Measurements from ENCODE around the gene CELF5.

The CELF5 gene

DNA sequence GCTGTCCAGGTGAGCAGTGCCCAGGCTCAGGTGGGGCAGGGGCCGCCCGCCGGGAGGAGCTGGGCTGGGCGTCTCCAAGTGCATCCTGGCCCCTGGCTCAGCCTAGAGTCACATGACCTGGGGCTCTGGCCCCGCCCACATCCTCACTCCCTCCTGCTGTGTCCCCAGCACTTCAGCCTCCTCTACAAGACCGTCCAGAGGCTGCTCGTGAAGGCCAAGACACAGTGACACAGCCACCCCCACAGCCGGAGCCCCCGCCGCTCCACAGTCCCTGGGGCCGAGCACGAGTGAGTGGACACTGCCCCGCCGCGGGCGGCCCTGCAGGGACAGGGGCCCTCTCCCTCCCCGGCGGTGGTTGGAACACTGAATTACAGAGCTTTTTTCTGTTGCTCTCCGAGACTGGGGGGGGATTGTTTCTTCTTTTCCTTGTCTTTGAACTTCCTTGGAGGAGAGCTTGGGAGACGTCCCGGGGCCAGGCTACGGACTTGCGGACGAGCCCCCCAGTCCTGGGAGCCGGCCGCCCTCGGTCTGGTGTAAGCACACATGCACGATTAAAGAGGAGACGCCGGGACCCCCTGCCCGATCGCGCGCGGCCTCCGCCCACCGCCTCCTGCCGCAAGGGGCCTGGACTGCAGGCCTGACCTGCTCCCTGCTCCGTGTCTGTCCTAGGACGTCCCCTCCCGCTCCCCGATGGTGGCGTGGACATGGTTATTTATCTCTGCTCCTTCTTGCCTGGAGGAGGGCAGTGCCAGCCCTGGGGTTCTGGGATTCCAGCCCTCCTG, 16.8 kb upstream of the CELF5 start:
- no peaks in the 10 kb centered on the region for H3K79me2 ChIP-seq (ENCODE audit: insufficient read depth, low read length)
- no peak overlapping the region for H3K4me2 ChIP-seq (ENCODE audit: low read length)
- no peak overlapping the region for H3K27ac ChIP-seq (ENCODE audit: low read depth, low read length, poor library complexity, severe bottlenecking)
- H3K9me2 ChIP-seq (ENCODE audit: low read depth, low read length): no peaks in the 10 kb centered on the region
- no peaks in the 10 kb centered on the region for H3K27me3 ChIP-seq (ENCODE audit: insufficient read depth, low read length)
- H4K20me1 ChIP-seq (ENCODE audit: insufficient read depth, low read length): no peaks in the 10 kb centered on the region
- H3K9ac ChIP-seq (ENCODE audit: low read length): no peak overlapping the region
- H3K36me3 ChIP-seq (ENCODE audit: insufficient read depth, low read length): peaks cover 37% of the 10 kb centered on the region
- H3F3A ChIP-seq (ENCODE audit: insufficient read depth, low read length): no peaks in the 10 kb centered on the region
- no peak overlapping the region for H3K4me3 ChIP-seq (ENCODE audit: low read depth, low read length, poor library complexity, severe bottlenecking)
- H2AFZ ChIP-seq (ENCODE audit: low read length): no peak overlapping the region
- H3K9me3 ChIP-seq (ENCODE audit: low read length): no peaks in the 10 kb centered on the region
- no peaks in the 10 kb centered on the region for H3K4me1 ChIP-seq (ENCODE audit: insufficient read depth, low read length, severe bottlenecking)
- TF ChIP-seq, protein P1, sequence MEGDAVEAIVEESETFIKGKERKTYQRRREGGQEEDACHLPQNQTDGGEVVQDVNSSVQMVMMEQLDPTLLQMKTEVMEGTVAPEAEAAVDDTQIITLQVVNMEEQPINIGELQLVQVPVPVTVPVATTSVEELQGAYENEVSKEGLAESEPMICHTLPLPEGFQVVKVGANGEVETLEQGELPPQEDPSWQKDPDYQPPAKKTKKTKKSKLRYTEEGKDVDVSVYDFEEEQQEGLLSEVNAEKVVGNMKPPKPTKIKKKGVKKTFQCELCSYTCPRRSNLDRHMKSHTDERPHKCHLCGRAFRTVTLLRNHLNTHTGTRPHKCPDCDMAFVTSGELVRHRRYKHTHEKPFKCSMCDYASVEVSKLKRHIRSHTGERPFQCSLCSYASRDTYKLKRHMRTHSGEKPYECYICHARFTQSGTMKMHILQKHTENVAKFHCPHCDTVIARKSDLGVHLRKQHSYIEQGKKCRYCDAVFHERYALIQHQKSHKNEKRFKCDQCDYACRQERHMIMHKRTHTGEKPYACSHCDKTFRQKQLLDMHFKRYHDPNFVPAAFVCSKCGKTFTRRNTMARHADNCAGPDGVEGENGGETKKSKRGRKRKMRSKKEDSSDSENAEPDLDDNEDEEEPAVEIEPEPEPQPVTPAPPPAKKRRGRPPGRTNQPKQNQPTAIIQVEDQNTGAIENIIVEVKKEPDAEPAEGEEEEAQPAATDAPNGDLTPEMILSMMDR (IDR thresholded peaks at IDR 0.05; ENCODE audit: low read length): no peak
- no peak for TF ChIP-seq EZH2 (IDR thresholded peaks at IDR 0.05; ENCODE audit: borderline replicate concordance, low read length)

DNA sequence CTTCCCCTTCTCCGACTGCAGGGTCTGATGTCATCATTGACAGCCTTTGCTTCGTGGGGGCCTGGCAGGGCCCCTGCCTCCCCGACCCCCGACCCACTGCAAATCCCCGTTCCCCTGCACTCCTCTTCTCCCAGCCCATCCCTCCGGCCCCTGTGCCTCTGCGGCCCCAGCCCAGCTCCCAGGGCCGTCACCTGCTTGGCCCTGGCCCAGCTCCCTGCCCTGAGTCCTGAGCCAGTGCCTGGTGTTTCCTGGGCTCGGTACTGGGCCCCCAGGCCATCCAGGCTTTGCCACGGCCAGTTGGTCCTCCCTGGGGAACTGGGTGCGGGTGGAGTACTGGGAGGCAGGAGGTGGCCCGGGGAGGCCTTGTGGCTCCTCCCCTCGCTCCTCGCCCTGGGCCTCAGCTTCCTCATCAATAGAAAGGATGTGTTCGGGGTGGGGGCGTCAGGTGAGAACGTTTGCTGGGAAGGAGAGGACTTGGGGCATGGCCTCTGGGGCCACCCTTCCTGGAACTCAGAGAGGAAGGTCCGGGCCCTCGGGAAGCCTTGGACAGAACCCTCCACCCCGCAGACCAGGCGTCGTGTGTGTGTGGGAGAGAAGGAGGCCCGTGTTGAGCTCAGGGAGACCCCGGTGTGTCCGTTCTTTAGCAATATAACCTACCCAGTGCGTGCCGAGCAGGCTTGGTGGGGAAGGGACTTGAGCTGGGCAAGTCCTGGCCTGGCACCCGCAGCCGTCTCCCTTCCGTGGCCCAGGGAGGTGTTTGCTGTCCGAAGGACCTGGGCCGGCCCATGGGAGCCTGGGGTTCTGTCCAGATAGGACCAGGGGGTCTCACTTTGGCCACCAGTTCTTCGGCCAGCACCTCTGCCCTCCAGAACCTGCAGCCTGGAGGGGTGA, 15.9 kb upstream of the CELF5 start:
- no peaks in the 10 kb centered on the region for H3K79me2 ChIP-seq (ENCODE audit: insufficient read depth, low read length)
- TF ChIP-seq, protein P1 (IDR thresholded peaks at IDR 0.05; ENCODE audit: low read length): no peak
- TF ChIP-seq EZH2 (IDR thresholded peaks at IDR 0.05; ENCODE audit: borderline replicate concordance, low read length): no peak
- H3K27me3 ChIP-seq (ENCODE audit: insufficient read depth, low read length): no peaks in the 10 kb centered on the region
- no peak overlapping the region for H3K4me3 ChIP-seq (ENCODE audit: low read depth, low read length, poor library complexity, severe bottlenecking)
- H4K20me1 ChIP-seq (ENCODE audit: insufficient read depth, low read length): no peaks in the 10 kb centered on the region
- H3K4me1 ChIP-seq (ENCODE audit: insufficient read depth, low read length, severe bottlenecking): peaks cover 5% of the 10 kb centered on the region
- no peak overlapping the region for H2AFZ ChIP-seq (ENCODE audit: low read length)
- no peaks in the 10 kb centered on the region for H3K9me2 ChIP-seq (ENCODE audit: low read depth, low read length)
- H3K9me3 ChIP-seq (ENCODE audit: low read length): no peaks in the 10 kb centered on the region
- H3F3A ChIP-seq (ENCODE audit: insufficient read depth, low read length): no peaks in the 10 kb centered on the region
- H3K9ac ChIP-seq (ENCODE audit: low read length): no peak overlapping the region
- no peak overlapping the region for H3K4me2 ChIP-seq (ENCODE audit: low read length)
- peaks cover 37% of the 10 kb centered on the region for H3K36me3 ChIP-seq (ENCODE audit: insufficient read depth, low read length)
- H3K27ac ChIP-seq (ENCODE audit: low read depth, low read length, poor library complexity, severe bottlenecking): no peak overlapping the region

DNA sequence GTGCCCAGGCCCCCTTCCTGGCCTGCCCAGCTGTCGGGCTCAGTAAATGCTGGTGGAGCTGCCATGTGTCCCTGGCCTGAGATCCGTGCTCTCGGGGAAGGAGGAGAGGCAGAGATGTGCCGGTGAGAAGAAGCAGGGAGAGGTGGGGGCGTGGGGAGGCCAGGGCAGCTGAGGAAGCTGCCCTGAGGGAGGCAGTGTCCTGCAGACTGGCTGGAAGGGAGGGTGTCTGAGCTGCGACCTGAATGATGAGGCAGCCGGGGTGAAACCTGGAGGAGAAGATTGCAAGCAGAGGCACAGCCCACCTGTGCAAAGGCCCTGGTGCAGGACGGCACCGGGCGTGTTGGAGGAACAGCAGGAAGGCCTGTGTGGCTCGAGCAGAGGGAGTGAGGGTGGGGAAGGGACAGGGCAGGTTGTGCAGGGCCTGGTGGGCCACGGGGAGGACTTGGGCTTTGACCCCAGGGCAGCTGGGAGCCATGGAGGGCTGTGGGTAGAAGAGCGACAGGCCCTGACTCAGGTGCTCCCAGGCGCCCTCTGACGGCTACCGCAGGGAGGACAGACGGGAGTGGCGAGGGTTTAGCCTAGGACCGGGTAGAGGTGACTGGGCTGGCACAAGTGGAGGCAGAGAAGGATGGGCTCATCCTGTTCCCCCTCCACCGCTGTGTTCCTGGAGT, 14.0 kb upstream of the CELF5 start:
- H3K36me3 ChIP-seq (ENCODE audit: insufficient read depth, low read length): peaks cover 35% of the 10 kb centered on the region
- no peaks in the 10 kb centered on the region for H3K79me2 ChIP-seq (ENCODE audit: insufficient read depth, low read length)
- no peak overlapping the region for H3K9ac ChIP-seq (ENCODE audit: low read length)
- H3K27ac ChIP-seq (ENCODE audit: low read depth, low read length, poor library complexity, severe bottlenecking): no peak overlapping the region
- H3K27me3 ChIP-seq (ENCODE audit: insufficient read depth, low read length): no peaks in the 10 kb centered on the region
- peaks cover 8% of the 10 kb centered on the region for H3K4me1 ChIP-seq (ENCODE audit: insufficient read depth, low read length, severe bottlenecking)
- no peaks in the 10 kb centered on the region for H4K20me1 ChIP-seq (ENCODE audit: insufficient read depth, low read length)
- no peaks in the 10 kb centered on the region for H3K9me3 ChIP-seq (ENCODE audit: low read length)
- H3F3A ChIP-seq (ENCODE audit: insufficient read depth, low read length): no peaks in the 10 kb centered on the region
- no peaks in the 10 kb centered on the region for H3K9me2 ChIP-seq (ENCODE audit: low read depth, low read length)
- no peak overlapping the region for H3K4me3 ChIP-seq (ENCODE audit: low read depth, low read length, poor library complexity, severe bottlenecking)
- no peak overlapping the region for H3K4me2 ChIP-seq (ENCODE audit: low read length)
- no peak overlapping the region for H2AFZ ChIP-seq (ENCODE audit: low read length)
- TF ChIP-seq, protein P1 (IDR thresholded peaks at IDR 0.05; ENCODE audit: low read length): peak; percentile 70
- no peak for TF ChIP-seq EZH2 (IDR thresholded peaks at IDR 0.05; ENCODE audit: borderline replicate concordance, low read length)
